ENCODE measurements around the gene SAMD10.
"Not testable (repeated sequence)": the region's sequence is repeated elsewhere in the genome, so short reads cannot be mapped to it uniquely, and the experiment has no call there.

Gene SAMD10

DNA sequence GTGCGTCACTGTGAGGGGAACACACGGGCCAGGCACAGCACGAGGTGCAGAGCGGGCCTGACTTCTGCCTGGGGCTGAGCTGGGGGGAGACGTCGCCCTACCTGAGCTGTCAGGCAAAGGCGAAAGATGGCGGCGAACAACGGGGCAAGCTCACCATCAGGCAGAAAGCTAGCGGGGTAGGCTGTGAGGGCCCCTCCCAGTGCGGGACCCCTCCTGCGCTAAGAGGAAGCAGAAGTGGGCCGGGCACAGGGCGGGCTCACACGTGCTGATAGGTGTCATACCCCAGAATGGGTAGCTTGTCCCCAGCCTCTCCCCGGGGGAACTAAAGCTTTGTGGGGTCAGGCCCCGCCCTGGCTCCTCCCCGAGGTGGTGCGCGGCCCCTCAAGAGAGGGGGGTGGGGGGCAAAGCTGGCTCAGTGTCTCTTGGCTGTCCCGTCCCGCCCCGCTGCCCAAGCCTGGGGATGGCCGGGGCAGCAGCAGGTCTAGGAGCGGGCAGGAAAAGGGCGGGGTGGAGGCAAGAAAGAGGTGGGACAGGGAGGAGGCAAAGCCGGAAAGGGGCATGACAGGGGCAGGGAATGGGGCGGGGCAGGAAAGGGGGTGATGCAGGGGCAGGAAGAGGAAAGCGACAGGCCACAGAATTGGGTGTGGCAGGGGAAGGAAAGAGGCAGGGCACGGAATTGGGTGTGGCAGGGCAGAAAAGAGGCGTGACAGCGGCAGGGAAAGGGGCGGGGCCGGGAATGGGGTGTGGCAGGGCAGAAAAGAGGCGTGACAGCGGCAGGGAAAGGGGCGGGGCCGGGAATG is 38.0 kb downstream of the SAMD10 start:
- DNase-seq (ENCODE audit: low read depth) = no peak

DNA sequence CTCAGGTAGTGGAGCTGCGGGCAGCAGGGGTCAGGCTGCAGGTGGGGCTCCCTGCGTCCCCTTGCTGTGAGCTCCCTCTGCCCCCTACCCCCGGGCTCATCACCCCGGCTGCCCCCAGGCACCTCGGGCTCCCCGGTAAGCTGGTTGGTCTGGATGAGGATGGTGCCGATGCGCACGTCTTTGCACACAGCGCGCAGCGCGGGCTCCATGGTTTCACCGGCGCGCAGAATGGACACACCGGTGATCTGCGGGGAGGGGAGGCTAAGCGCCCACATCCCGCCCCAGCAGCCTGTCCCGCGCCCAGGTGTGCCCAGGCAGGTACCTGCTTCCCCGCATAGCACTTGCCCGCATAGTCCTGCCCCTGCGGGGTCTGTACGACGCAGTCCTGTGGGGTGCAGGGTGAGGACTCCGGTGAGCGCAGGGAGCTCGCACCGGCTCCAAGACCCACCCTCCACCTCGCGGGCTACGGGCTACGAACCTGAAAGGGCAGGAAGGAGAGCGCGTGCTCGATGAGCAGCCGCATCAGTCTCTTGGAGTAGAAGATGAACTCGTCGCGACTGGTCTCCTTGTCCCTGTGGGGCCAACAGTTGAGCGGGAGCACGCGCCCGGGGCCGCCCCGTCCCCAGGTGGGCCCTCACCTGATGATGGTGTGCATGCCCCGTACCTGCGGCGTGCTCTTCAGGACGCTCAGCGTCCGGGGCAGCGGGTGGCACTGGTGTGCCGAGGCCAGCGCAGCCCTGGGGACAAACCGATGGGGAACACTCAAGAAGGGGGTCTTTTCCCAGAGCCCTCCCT is 38.8 kb downstream of the SAMD10 start:
- no peak for DNase-seq (ENCODE audit: low read depth)

DNA sequence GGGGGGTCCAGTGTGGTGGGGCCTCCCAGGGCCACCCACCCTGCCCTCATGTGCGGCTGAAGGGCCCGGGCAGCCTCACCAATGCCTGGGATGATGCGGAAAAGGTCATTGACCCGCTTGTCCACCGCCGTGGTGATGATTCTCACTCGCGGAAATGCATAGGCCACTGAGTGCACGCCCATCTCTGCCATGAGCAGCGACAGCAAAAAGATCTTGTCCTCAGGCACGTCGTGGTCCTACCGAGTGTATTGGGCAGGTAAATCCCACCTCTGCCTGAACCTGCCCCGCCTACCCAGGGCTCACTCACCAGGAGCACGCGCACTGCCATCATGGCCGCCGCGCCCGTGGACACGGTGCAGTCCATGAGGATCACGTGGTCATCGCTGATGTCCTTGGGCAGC is 39.4 kb downstream of the SAMD10 start:
- no peak for DNase-seq (ENCODE audit: low read depth)

DNA sequence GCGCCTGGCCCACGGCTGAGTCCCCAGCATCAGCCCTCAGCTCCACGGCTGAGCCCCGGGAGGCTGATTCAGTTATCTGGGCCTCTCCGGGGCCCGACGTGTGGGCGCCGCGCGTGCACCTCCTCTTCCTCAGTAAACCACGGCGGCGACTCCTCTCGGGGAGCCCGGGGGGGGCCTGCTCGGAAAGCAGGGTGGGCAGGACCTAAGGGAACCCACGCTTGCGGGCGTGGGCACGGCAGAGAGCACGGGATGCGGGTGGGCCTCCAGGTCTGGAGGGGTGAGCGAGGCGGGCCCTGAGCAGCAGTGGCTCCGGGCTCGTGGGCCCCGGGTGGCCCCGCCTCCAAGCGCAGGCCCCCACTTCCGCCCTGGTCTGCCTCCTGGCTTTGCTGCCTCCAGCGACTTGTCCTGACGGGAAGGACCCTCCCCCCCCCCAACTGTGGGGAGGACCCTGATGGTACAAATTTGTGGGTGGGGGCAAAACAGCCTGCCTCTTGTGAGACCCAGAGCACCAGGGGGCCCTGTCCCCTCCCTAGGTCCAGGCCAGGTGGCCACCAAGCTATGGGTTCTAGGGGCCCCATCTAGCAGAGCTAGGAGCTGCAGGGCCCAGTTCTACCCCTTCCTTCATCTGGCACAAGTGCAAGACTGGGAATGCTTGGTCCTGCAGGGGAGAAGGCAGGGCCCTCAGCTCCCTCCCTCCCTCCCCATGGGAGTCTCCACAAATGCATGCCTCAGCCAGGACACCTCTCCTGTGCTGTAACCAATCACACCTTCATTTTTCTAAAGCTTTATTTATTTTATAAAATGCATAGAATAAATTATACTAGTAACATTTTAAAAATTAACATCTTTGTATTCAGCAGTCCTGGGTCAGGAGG is 40.1 kb downstream of the SAMD10 start:
- DNase-seq (ENCODE audit: low read depth) = no peak

DNA sequence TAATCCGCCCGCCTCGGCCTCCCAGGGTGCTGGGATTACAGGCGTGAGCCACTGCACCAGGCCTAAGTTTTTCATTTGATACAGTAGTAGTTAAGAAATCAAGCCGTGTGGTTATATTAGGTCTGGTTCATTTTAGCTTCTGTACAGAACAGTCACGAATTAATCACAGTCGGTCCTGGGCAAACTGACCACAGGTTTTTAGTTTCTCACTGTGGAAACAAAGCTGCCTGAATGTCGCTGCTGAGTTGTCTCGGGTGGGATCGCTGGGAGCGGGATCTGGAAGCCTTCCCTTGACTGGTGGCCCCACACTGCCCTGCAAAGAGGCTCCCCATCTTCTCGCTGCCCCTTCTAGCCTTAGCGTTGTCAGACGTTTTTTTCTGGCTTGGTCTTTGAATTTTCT is 41.8 kb downstream of the SAMD10 start:
- peak; percentile 38 for DNase-seq (ENCODE audit: low read depth)

DNA sequence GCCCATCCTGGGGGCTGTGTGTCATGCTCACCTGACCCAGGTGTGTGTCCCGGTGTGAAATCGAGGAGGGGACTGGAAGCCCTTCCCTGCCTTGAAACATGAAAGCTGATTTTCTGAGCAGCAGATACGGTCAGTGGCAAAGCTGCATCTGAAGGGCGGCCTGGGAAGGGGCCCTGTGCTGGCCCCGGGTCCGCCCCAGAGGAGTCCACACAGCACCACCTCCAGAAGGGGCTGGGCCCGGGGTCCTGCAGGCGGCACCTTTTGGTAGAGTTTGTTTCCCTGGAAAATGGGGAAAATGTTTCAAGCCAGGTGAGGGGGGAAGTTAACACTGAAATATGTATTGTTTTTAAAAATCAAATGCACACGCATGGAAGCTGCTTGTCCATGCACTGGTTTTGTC is 44.0 kb downstream of the SAMD10 start:
- DNase-seq (ENCODE audit: low read depth) = no peak

DNA sequence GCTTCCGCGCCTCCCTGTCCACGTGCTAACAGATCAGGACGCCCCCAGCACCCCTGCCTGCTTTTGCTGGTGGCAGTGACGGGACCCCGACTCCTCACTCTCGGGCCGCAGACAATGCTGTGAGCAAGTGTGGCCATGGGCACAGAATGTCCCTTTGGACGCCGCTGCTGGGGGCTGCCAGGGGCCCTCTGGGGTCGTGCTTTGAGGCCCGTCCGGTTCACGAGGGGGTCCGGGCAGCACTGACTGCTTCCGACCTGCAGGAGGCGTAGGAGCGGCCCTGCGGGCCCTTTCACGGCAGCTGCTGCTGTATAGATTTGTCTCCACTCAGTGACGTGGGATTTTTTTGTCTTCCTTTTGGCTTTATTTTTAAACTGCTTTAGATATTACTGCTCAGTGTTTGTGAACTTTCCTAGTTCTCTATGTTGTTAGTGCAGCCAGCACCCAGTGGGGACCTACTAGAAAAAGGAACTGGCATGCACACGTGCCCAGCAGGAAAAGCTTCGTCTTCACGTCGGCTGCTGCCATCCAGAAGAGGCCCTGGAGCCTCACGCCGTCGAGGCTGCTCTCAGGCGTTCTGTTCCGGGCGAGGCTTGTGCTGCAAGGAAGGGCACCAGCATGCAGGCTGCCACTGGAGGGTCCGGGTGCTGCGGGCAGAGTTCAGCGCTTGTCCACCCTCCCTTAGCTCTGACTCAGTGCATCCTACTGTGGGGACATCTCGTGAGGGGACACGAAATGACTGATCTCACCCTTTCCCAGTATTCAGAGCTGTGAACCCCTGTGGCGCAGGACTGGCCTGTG is 45.0 kb downstream of the SAMD10 start:
- no peak for DNase-seq (ENCODE audit: low read depth)

DNA sequence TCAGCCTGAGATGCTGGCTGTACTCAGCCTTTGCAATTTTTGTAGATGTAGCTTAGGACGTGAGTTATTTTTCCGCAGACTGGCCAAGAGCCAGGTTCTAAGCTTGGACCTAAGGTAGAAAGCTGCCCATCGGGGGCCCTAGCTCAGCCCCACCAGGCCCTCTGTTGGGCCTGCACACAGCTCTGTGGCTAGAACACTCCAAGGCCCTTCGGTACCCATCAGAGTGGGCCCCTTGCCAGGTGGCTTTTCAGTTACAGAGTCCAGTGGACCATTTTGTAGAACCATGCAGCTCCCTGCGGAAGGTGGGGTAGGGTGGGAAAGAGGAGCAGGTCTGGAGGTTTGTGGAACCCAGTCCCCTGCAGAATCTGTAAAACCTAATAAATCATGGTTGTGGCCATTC is 45.8 kb downstream of the SAMD10 start:
- no peak for DNase-seq (ENCODE audit: low read depth)

DNA sequence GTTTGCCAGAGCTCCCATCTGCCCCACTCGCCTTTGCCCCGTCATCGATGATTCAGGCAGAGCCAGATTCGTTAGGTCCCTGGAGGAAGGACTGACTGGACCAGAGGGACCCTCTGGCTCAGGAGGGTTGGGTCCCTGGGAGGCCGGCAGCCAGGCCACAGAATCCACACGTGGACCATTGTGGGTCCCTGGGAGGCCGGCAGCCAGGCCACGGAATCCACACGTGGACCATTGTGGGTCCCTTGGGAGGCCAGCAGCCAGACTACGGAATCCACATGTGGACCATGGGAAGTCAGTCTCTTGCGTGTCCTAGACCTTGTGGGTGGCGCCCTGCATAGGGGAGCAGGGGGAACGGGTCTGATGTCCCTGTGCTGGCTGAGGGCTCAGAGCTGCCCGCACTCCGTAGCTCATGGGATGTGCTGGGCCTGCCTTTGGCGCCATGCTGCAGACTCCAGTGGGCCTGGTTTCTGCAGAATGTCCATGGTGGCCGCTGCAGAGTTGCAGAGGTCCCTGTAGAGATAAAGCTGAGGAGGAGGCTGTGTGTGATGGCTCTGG is 46.8 kb downstream of the SAMD10 start:
- DNase-seq (ENCODE audit: low read depth) = no peak

DNA sequence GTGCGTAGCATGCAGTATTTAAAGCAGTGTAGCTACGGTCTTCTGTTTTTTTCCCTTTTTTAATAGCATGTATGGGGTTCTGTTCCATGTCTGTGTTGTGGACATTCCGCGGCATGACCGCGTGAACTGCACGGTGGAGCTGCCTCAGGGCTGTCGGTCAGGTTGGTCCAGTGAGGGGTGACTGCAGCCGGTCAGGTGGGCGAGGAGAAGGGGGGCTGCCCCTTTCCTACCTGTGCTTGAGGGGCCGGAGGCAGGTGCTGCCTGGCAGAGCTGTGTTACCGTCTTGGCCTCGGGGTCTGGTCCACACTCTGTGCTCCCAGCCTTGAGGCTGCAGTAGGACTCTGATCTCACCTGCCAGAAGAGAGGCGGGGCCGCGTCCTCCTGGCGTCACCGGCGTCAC is 47.7 kb downstream of the SAMD10 start:
- DNase-seq (ENCODE audit: low read depth) = no peak

DNA sequence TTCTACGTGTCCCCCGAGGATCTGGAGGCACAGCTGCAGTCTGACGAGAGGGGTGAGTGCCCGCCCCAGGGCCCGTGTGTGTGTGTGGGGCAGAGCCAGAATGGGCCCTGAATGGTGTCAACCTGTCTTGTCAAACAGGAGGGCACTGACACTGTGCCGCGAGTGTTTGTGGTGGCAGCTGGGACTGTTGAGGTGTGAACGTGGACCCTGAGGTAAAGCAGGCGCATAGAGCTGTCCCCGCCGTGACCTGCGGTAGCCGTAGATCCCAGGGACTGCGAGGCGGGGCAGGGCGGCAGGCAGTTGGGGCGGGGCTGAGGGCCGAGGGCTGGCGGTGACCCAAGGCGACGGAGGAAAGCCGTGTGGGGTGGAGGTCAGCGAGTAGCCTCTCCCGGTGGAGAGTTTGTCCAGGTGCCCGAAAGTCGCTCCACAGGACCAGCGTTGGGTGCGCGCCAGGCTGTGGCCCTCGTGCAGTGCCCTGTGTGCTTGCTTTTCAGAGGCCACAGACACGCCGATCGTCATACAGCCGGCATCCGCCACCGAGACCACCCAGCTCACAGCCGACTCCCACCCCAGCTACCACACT is 48.4 kb downstream of the SAMD10 start:
- no peak for DNase-seq (ENCODE audit: low read depth)

DNA sequence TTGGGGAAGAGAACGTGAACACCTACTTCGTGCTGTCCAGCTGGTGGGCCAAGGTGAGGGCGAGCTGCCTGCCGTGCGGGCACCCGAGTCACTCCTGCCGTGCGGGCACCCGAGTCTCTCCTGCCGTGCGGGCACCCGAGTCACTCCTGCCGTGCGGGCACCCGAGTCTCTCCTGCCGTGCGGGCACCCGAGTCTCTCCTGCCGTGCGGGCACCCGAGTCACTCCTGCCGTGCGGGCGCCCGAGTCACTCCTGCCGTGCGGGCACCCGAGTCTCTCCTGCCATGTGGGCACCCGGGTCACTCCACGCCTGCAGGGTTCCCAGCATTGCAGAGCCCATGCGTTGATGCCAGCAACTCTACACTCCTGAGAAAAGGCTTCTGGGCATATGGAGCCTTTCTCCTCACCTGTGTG is 50.0 kb downstream of the SAMD10 start:
- not testable (repeated sequence) for DNase-seq (ENCODE audit: low read depth)

DNA sequence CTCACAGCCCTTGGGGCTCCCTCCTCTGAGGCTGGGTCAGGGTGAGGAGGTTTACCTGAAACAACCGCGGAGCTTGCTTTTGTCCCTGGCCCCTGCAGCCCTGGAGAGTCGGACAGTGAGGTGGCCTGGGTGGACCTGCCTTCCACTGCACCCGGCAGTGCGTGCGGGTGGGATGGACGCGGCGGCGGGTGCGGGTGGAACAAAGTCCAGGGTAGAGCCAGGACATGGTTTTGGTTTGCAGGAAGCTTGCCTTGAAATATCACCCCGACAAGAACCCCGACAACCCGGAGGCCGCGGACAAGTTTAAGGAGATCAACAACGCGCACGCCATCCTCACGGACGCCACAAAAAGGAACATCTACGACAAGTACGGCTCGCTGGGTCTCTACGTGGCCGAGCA is 50.4 kb downstream of the SAMD10 start:
- DNase-seq (ENCODE audit: low read depth) = no peak

DNA sequence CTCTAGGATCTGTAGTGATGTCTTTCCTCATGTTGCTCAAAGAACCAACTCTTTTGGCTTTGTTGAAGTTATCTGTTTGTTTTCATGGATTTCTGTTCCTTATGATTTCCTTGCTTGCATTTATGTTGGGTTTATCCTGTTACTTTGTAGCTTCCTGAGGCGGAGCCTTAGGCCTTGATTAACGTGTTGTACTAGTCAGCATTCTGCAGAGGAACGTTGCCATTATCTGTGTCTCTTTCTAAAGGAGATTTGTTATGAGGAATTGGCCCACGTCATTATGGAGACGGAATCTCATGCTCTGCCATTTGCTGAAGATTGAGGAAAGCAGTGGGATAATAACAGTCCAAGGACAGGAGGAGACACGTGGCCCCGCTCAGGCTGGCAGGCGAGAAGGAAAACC is 53.1 kb downstream of the SAMD10 start:
- DNase-seq (ENCODE audit: low read depth) = no peak

DNA sequence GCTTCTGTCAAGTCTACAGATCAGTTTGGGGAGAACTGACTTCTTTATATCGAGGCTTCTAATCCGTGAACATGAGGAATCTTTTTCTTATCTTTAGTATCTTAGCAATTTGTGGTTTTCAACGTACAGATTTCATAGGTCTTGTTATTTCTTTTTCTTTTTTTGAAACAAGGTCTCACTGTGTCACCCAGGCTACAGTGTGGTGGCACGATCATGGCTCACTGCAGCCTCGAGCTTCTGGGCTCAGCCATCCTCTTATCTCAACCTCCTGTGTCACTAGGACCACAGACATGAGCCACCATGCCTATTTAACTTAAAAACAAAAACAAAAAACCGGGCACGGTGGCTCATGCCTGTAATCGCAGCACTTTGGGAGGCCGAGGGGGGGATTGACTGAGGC is 55.2 kb downstream of the SAMD10 start:
- DNase-seq (ENCODE audit: low read depth) = no peak
